ENCODE results near the gene ZNF750.
A peak's percentile ranks its signal among the peaks of the same experiment; 100 is the strongest.

The ZNF750 gene

GRCh38 chr17:82868715-82869131 is 28.9 kb upstream of the ZNF750 start:
- H3K4me3 ChIP-seq (ENCODE audit: control insufficient read depth, low read depth, low read length): no peak overlapping the region
- no peak for DNase-seq (ENCODE audit: low read depth)
- no peak for TF ChIP-seq CTCF (IDR thresholded peaks at IDR 0.05; ENCODE audit: control insufficient read depth, insufficient read depth, low read depth, low read length, missing control alignments)

GRCh38 chr17:82867763-82868325 is 28.0 kb upstream of the ZNF750 start:
- TF ChIP-seq CTCF (IDR thresholded peaks at IDR 0.05; ENCODE audit: control insufficient read depth, insufficient read depth, low read depth, low read length, missing control alignments): no peak
- DNase-seq (ENCODE audit: low read depth): no peak
- no peak overlapping the region for H3K4me3 ChIP-seq (ENCODE audit: control insufficient read depth, low read depth, low read length)

DNA sequence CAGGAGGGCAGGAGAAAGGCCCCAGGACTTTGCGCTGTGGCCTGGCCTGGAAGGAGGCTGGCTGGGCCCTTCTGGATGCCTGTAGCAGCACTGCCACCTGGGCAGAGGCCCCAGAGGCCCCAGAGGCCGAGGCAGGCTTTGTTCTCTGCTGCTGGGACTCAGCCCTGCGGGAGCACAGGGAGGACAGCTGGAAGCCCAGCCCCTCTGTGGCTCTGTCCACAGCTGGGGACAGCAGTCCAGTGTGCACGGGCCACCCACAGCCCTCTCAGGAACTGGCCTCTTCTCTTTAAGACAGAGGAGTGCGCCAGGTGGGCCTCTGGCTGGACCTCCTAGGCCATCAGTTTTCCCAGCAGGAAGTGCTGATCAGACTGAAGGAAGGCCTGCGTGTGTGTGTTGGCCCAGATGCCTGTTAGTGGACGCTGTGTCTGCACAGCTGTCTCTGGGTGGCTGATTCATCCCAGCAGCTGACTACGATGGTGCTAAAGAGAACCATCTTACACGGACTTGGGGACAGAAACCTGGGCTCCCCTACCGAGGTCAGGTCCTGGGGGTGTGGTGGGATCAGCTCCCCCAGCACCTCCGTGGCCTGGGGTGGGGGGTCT is 26.9 kb upstream of the ZNF750 start:
- peak; percentile 54 for DNase-seq (ENCODE audit: low read depth)
- no peak for TF ChIP-seq CTCF (IDR thresholded peaks at IDR 0.05; ENCODE audit: control insufficient read depth, insufficient read depth, low read depth, low read length, missing control alignments)
- no peak overlapping the region for H3K4me3 ChIP-seq (ENCODE audit: control insufficient read depth, low read depth, low read length)

GRCh38 chr17:82865774-82866395 is 26.1 kb upstream of the ZNF750 start:
- no peak for TF ChIP-seq CTCF (IDR thresholded peaks at IDR 0.05; ENCODE audit: control insufficient read depth, insufficient read depth, low read depth, low read length, missing control alignments)
- no peak for DNase-seq (ENCODE audit: low read depth)
- no peak overlapping the region for H3K4me3 ChIP-seq (ENCODE audit: control insufficient read depth, low read depth, low read length)

DNA sequence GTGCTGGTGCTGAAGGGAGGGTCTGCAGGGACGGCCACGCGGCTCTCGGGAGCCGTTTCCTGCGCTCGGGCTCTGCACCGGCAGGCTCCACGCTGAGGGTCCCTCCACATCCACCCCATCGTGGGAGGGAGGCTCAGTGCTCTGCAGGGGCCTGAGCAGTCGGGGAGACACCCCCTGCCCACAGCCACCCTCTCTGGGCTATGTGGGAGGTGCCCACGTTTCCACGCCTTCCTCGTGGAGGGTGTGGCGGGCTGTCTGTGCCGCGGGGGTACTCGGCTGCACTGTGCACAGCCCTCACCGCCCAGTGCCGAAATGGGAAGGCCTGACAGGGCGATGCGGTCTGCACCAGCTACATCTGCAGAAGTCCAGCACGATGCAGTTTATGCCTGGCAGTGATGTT is 25.5 kb upstream of the ZNF750 start:
- TF ChIP-seq CTCF (IDR thresholded peaks at IDR 0.05; ENCODE audit: control insufficient read depth, insufficient read depth, low read depth, low read length, missing control alignments): no peak
- H3K4me3 ChIP-seq (ENCODE audit: control insufficient read depth, low read depth, low read length): no peak overlapping the region
- DNase-seq (ENCODE audit: low read depth): no peak

GRCh38 chr17:82864713-82865248 is 25.0 kb upstream of the ZNF750 start:
- TF ChIP-seq CTCF (IDR thresholded peaks at IDR 0.05; ENCODE audit: control insufficient read depth, insufficient read depth, low read depth, low read length, missing control alignments): no peak
- DNase-seq (ENCODE audit: low read depth): no peak
- no peak overlapping the region for H3K4me3 ChIP-seq (ENCODE audit: control insufficient read depth, low read depth, low read length)

Measured in AG09309 (cell line).